B cell (primary cell): ENCODE results near the gene SORL1-AS1.

Experiments used
- ATAC-seq: fragments of 200-7000 bp; cut with Tn5 transposase; one replicate; pipeline ENCODE4 v1.10.0; 2021; ENCODE audit warnings: low read depth, mild to moderate bottlenecking, moderate number of reproducible peaks, moderate library complexity
- CTCF ChIA-PET: fragments of 350-600 bp; sonication (Branson Sonifier 250); formaldehyde crosslinking; loops from one replicate; lab custom pipeline; 2021; ENCODE audit warnings: antibody characterized with exemption, inconsistent platforms; lab: Charles Lee
- POLR2A ChIA-PET: fragments of 350-600 bp; sonication (Branson Sonifier 250); formaldehyde crosslinking; loops from one replicate; lab custom pipeline; 2021; ENCODE audit warnings: antibody characterized with exemption; lab: Charles Lee
- DNase-seq: peaks from one replicate; pipeline ENCODE4 v3.0.0; 2013
- H2AFZ ChIP-seq: 2 replicates; pipeline ENCODE4 v1.6.1; 2012; ENCODE audit warnings: mild to moderate bottlenecking, low read depth, low read length; ENCODE audit not compliant: insufficient read depth, poor library complexity, severe bottlenecking
- H3K27ac ChIP-seq, 2 donors: 1 replicate in 1 of 2; 2 replicates in 1 of 2; pipeline ENCODE4 v1.5.1; 2012 to 2013; ENCODE audit warnings: low read length in 2 of 2, mild to moderate bottlenecking in 2 of 2, moderate library complexity in 1 of 2
- H3K27me3 ChIP-seq, 4 experiments: fragments of 200-600 bp in 1 of 4; sonication (generic) in 1 of 4; replicated peaks in 1 of 4; 1 replicate in 2 of 4; 2 replicates in 2 of 4; pipeline versions ENCODE4 v1.6.1 to v1.7.0; 2013 to 2016; ENCODE audit warnings: low read length in 3 of 4, mild to moderate bottlenecking in 2 of 4, mixed read lengths in 1 of 4, moderate library complexity in 1 of 4; ENCODE audit not compliant: insufficient read depth in 4 of 4, control insufficient read depth in 3 of 4; ENCODE audit errors: control extremely low read depth in 1 of 4
- H3K36me3 ChIP-seq, 2 experiments: replicated peaks in 1 of 2; 1 replicate in 1 of 2; 2 replicates in 1 of 2; pipeline versions ENCODE4 v1.6.1 to v1.7.1; 2013; ENCODE audit warnings: low read length in 1 of 2; ENCODE audit not compliant: insufficient read depth in 2 of 2, control insufficient read depth in 1 of 2; ENCODE audit errors: control extremely low read depth in 1 of 2, extremely low read depth in 1 of 2
- H3K4me1 ChIP-seq, 2 donors: fragments of 200-600 bp in 1 of 2; sonication (generic) in 1 of 2; 1 replicate in 1 of 2; 2 replicates in 1 of 2; pipeline versions ENCODE4 v1.5.1 to v1.6.1; 2013 to 2017; ENCODE audit warnings: low read length in 2 of 2; ENCODE audit not compliant: control insufficient read depth in 2 of 2, insufficient read depth in 2 of 2
- H3K4me2 ChIP-seq: replicated peaks from 2 replicates; pipeline ENCODE3; 2012; ENCODE audit warnings: mild to moderate bottlenecking, low read depth, low read length; ENCODE audit not compliant: poor library complexity, severe bottlenecking
- H3K4me3 ChIP-seq, 5 experiments: fragments of 200-600 bp in 1 of 5; sonication (generic) in 1 of 5; 1 replicate in 3 of 5; 2 replicates in 2 of 5; pipeline versions ENCODE4 v1.5.1 to v1.7.0; 2011 to 2016; ENCODE audit warnings: low read length in 4 of 5, mild to moderate bottlenecking in 4 of 5, low read depth in 2 of 5, control low read depth in 1 of 5, moderate library complexity in 1 of 5; ENCODE audit not compliant: insufficient read depth in 1 of 5; ENCODE audit errors: control extremely low read depth in 1 of 5, extremely low read depth in 1 of 5
- H3K79me2 ChIP-seq: fragments of 200-600 bp; sonication (generic); one replicate; pipeline ENCODE4 v1.6.0; 2016; ENCODE audit warnings: low read length; ENCODE audit not compliant: control insufficient read depth, insufficient read depth
- H3K9ac ChIP-seq: fragments of 200-600 bp; sonication (generic); 2 replicates; pipeline ENCODE4 v1.6.1; 2017; ENCODE audit warnings: mild to moderate bottlenecking, low read length, moderate library complexity
- H3K9me3 ChIP-seq, 3 donors: one replicate each; pipeline versions ENCODE4 v1.6.1 to v1.7.1; 2013; ENCODE audit warnings: low read length in 2 of 3; ENCODE audit not compliant: control insufficient read depth in 2 of 3, insufficient read depth in 1 of 3; ENCODE audit errors: control extremely low read depth in 1 of 3
- H4K20me1 ChIP-seq: 2 replicates; pipeline ENCODE4 v1.6.0; 2012; ENCODE audit warnings: mild to moderate bottlenecking, low read length; ENCODE audit not compliant: insufficient read depth, control insufficient read depth, poor library complexity, severe bottlenecking
- H3K27ac Mint-ChIP-seq: one replicate; pipeline ENCODE4 v1.8.0; 2021; ENCODE audit warnings: mixed read lengths
- H3K27me3 Mint-ChIP-seq: one replicate; pipeline ENCODE4 v1.8.0; 2021; ENCODE audit warnings: mixed read lengths
- H3K4me1 Mint-ChIP-seq: one replicate; pipeline ENCODE4 v1.8.0; 2021; ENCODE audit warnings: mixed read lengths
- H3K4me3 Mint-ChIP-seq: one replicate; pipeline ENCODE4 v1.8.0; 2021; ENCODE audit warnings: mixed read lengths
- H3K9me3 Mint-ChIP-seq: one replicate; pipeline ENCODE4 v1.8.0; 2022; ENCODE audit warnings: mixed read lengths; ENCODE audit not compliant: insufficient read depth
- CTCF ChIP-seq: fragments of 200-600 bp; IDR thresholded peaks from one replicate; pipeline ENCODE4 v1.8.0; 2022; ENCODE audit warnings: antibody characterized with exemption, mild to moderate bottlenecking
- EZH2 ChIP-seq: IDR thresholded peaks from 2 replicates; pipeline ENCODE4 v1.6.1; 2012; ENCODE audit warnings: borderline replicate concordance, low read depth, mild to moderate bottlenecking, moderate library complexity, low read length; ENCODE audit not compliant: insufficient read depth, poor library complexity, severe bottlenecking
- WGBS: methylation state at CpG from one replicate; pipeline ENCODE4 v1.1.5; 2013; ENCODE audit warnings: missing lambda C conversion rate; ENCODE audit not compliant: insufficient coverage; 5-methylcytosine and 5-hydroxymethylcytosine counted together
- intact Hi-C: fragments of 100-400 bp; cut with micrococcal nuclease; formaldehyde crosslinking; loops from one replicate; pipeline ENCODE4 v1.10.0; 2022

Gene SORL1-AS1

GRCh38 chr11:121452609-121453150 lies at the start of gene SORL1-AS1:
Gene SORL1-AS1 (minus strand): TSS chr11:121452967.
- no peak for TF ChIP-seq EZH2
- TF ChIP-seq CTCF: no peak
- intact Hi-C loops: loop anchor here (1.0 to 2.0 kb wide), 4 partner anchors 14 to 138 kb away; no protein-coding TSS in a partner anchor
- POLR2A ChIA-PET: interaction anchor here (0.7 to 7.1 kb wide), 4 partner anchors 8 to 85 kb away, joined by 3 to 46 read pairs (median 4); no protein-coding TSS in a partner anchor

GRCh38 chr11:121500717-121501116 lies 48.0 kb upstream of the SORL1-AS1 start:
- WGBS: no CpG with 5 or more reads among the region's 1 CpG
- Histone ChIP-seq H2AFZ (no peak overlapping the region), H3K4me3 (no peak overlapping the region), H3K9me3 (peaks cover 3 to 5% (median 4%) of the 10 kb centered on the region in 3 donors), H3K36me3 (peaks cover 21 to 36% of the 10 kb centered on the region in 2 experiments), H3K27ac (no peak overlapping the region), H3K4me1 (peaks cover 10 to 13% of the 10 kb centered on the region in 2 donors), H3K79me2 (peaks cover 21% of the 10 kb centered on the region), H3K27me3 (no peaks in the 10 kb centered on the region), H3K9ac (no peak overlapping the region), H4K20me1 (no peaks in the 10 kb centered on the region), H3K4me2 (no peak overlapping the region)
- peaks cover 30% of the 10 kb centered on the region for H3K4me1 Mint-ChIP-seq
- no peak overlapping the region for H3K4me3 Mint-ChIP-seq
- TF ChIP-seq CTCF: no peak
- no peak for TF ChIP-seq EZH2
- H3K27ac Mint-ChIP-seq: no peak overlapping the region
- peaks cover 5% of the 10 kb centered on the region for H3K9me3 Mint-ChIP-seq
- intact Hi-C loops: no loop called here
- ATAC-seq (no peak), DNase-seq (no peak)
- no peaks in the 10 kb centered on the region for H3K27me3 Mint-ChIP-seq
- ChIA-PET CTCF (no interaction called here), POLR2A (no interaction called here)

More at GRCh38 chr11:121452609-121453150, at the start of gene SORL1-AS1:
- no peaks in the 10 kb centered on the region for H4K20me1 ChIP-seq
- H3K4me1 ChIP-seq: peaks cover 62 to 65% of the 10 kb centered on the region in 2 donors
- H3K9ac ChIP-seq: peak within 1 kb of the TSS; percentile 76
- no peaks in the 10 kb centered on the region for H3K36me3 ChIP-seq
- H3K4me3 Mint-ChIP-seq: peak within 1 kb of the TSS; percentile 96
- CTCF ChIA-PET: interaction anchor here (1.1 to 4.7 kb wide), 10 partner anchors 9 to 138 kb away, joined by 3 to 42 read pairs (median 8); no protein-coding TSS in a partner anchor
- ATAC-seq (peak; percentile 45), DNase-seq (peak; percentile 79)
- H3K4me1 Mint-ChIP-seq: peaks cover 82% of the 10 kb centered on the region
- H3K9me3 ChIP-seq: peaks cover 0 to 3% (median 0%) of the 10 kb centered on the region in 3 donors
- H3K27ac ChIP-seq: peak within 1 kb of the TSS; percentile 61 to 74
- peaks cover 0 to 4% (median 0%) of the 10 kb centered on the region in 4 experiments for H3K27me3 ChIP-seq
- H2AFZ ChIP-seq: peak within 1 kb of the TSS; percentile 73
- H3K27ac Mint-ChIP-seq: peak within 1 kb of the TSS; percentile 85
- peaks cover 59% of the 10 kb centered on the region for H3K79me2 ChIP-seq
- no peaks in the 10 kb centered on the region for H3K9me3 Mint-ChIP-seq
- H3K4me3 ChIP-seq: peak within 1 kb of the TSS; percentile 63 to 95 (median 76)
- 0% methylated on average over 16 of the region's 21 CpGs for WGBS
- no peaks in the 10 kb centered on the region for H3K27me3 Mint-ChIP-seq
- peak within 1 kb of the TSS; percentile 82 for H3K4me2 ChIP-seq
